Kidney epithelial cell (primary cell): Measurements from ENCODE around the gene HOXD12. TPM values are rescaled to one million over a fixed set of nuclear protein-coding genes. Genes with fewer than 3 reads are reported as not detected.

Experiments used
- DNase-seq: peaks from one replicate; pipeline ENCODE4 v3.0.0-alpha.2; 2010; ENCODE audit warnings: low read depth
- H3K27me3 ChIP-seq: 2 replicates; pipeline ENCODE4 v1.6.0; 2011; ENCODE audit warnings: low read length; ENCODE audit not compliant: control insufficient read depth, insufficient read depth
- H3K36me3 ChIP-seq: 2 replicates; pipeline ENCODE4 v1.5.1; 2011; ENCODE audit warnings: low read length; ENCODE audit not compliant: control insufficient read depth, insufficient read depth
- H3K4me3 ChIP-seq: 2 replicates; pipeline ENCODE4 v1.5.1; 2011; ENCODE audit warnings: low read depth, mild to moderate bottlenecking, control low read depth, low read length
- CTCF ChIP-seq: IDR thresholded peaks from 2 replicates; pipeline ENCODE4 v1.5.1; 2011; ENCODE audit warnings: mild to moderate bottlenecking, moderate library complexity, low read length, control low read depth, inconsistent platforms; ENCODE audit not compliant: insufficient read depth, poor library complexity, severe bottlenecking
- total RNA-seq: library from RNA; depleted of rRNA; stranded (reverse); fragments of >200 nt; gene quantifications from 2 replicates; pipeline ENCODE4 v1.2.3, GENCODE V29; 2015

The HOXD12 gene
- total RNA-seq, 1 donor from 2014 or later: not detected

- no peak for TF ChIP-seq CTCF
- no peak for DNase-seq
- Histone ChIP-seq H3K4me3 (peak overlapping the region; percentile 36), H3K36me3 (peaks cover 1% of the 10 kb centered on the region), H3K27me3 (no peaks in the 10 kb centered on the region)
Measured at GRCh38 chr2:176147210-176147799, 47.7 kb downstream of the HOXD12 start.

GRCh38 chr2:176147800-176148496 is 48.4 kb downstream of the HOXD12 start:
- no peaks in the 10 kb centered on the region for H3K27me3 ChIP-seq
- peaks cover 3% of the 10 kb centered on the region for H3K36me3 ChIP-seq
- DNase-seq: no peak
- no peak for TF ChIP-seq CTCF
- H3K4me3 ChIP-seq: peak overlapping the region; percentile 36

- DNase-seq: no peak
- no peak for TF ChIP-seq CTCF
- H3K36me3 ChIP-seq: peaks cover 3% of the 10 kb centered on the region
- H3K4me3 ChIP-seq: peak overlapping the region; percentile 33
- H3K27me3 ChIP-seq: no peaks in the 10 kb centered on the region
Measured at GRCh38 chr2:176148751-176149421, 49.3 kb downstream of the HOXD12 start.

GRCh38 chr2:176149481-176149938 is 49.9 kb downstream of the HOXD12 start:
- no peak for DNase-seq
- TF ChIP-seq CTCF: no peak
- H3K27me3 ChIP-seq: no peaks in the 10 kb centered on the region
- H3K36me3 ChIP-seq: peaks cover 3% of the 10 kb centered on the region
- H3K4me3 ChIP-seq: peak overlapping the region; percentile 33

- DNase-seq: no peak
Measured at GRCh38 chr2:176149939-176150583, 50.5 kb downstream of the HOXD12 start.

More at GRCh38 chr2:176149939-176150583, 50.5 kb downstream of the HOXD12 start:
- peaks cover 3% of the 10 kb centered on the region for H3K36me3 ChIP-seq
- peak overlapping the region; percentile 33 for H3K4me3 ChIP-seq
- no peak for TF ChIP-seq CTCF
- H3K27me3 ChIP-seq: no peaks in the 10 kb centered on the region
